ENCODE measurements around the gene CD2AP. TPM values are rescaled to one million over a fixed set of nuclear protein-coding genes. Genes with fewer than 3 reads are reported as not detected.
A peak's percentile ranks its signal among the peaks of the same experiment; 100 is the strongest.
"Not testable (repeated sequence)": the region's sequence is repeated elsewhere in the genome, so short reads cannot be mapped to it uniquely, and the experiment has no call there.

CD2AP gene
- total and polyA plus RNA-seq, 2 of the 8 experiments (the other 6 are each of a cell fraction or from before 2014, with no cell fraction given): 8.6 to 75.6 TPM

- TF ChIP-seq SIX5 (IDR thresholded peaks at IDR 0.05; ENCODE audit: low read depth, low read length): no peak
Observed at GRCh38 chr6:47479874-47480273, 2.3 kb downstream of the CD2AP start (continued).

DNA sequence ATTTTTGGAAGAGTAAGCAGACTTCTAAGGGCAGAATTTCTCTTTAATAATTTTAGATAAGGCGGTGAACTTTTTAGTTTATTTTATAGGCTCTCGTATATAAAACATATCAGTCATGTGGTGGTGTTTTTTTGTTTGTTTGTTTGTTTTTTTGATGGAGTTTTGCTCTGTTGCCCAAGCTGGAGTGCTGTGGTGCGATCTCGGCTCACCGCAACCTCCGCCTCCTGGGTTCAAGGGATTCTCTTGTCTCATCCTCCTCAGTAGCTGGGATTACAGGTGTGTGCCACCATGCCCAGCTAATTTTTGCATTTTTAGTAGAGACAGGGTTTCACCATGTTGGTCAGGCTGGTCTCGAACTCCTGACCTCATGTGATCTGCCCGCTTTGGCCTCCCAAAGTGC, 3.6 kb downstream of the CD2AP start:
- 94% methylated on average over 8 of the region's 8 CpGs; no CpG with 5 or more reads in 1 of the 2 experiments for WGBS, 2 experiments (ENCODE audit: extremely low coverage in 1 of 2, insufficient coverage in 1 of 2, insufficient read length in 1 of 2, insufficient replicate concordance in 2 of 2, low coverage in 1 of 2, low lambda C conversion rate in 2 of 2, missing lambda C conversion rate in 1 of 2)
- Histone ChIP-seq H3K4me3 (ENCODE audit: extremely low read depth in 1 of 4, insufficient read depth in 2 of 4, low read depth in 3 of 4, low read length in 4 of 4) (peak overlapping the region in 1 of 4 experiments; percentile 78; a peak in 2 of 8 replicates), H3K79me2 (ENCODE audit: control insufficient read depth in 1 of 2, insufficient read depth in 2 of 2, low read length in 2 of 2) (peaks cover 61 to 91% of the 10 kb centered on the region in 2 experiments), H3K4me1 (replicated peaks in 1 of 4; ENCODE audit: control insufficient read depth in 3 of 4, insufficient read depth in 4 of 4, low read length in 3 of 4) (peaks cover 0 to 12% (median 2%) of the 10 kb centered on the region in 4 experiments; a peak in 3 of 7 replicates), H4K20me1 (replicated peaks in 1 of 2; ENCODE audit: control insufficient read depth in 1 of 2, insufficient read depth in 2 of 2, low read length in 2 of 2) (peaks cover 10 to 17% of the 10 kb centered on the region in 2 experiments)
- H3K9ac ChIP-seq (replicated peaks in 1 of 4; ENCODE audit: extremely low read depth in 1 of 4, low read depth in 3 of 4, low read length in 3 of 4); H3K56ac ChIP-seq (replicated peaks; ENCODE audit: insufficient read length, low read depth, low read length); H4K8ac ChIP-seq (ENCODE audit: extremely low read depth, insufficient read depth, low read length); H2AFZ ChIP-seq (ENCODE audit: low read length); H2BK120ac ChIP-seq (replicated peaks; ENCODE audit: low read depth, low read length); H3K23me2 ChIP-seq (ENCODE audit: low read depth, low read length); H3K4ac ChIP-seq (replicated peaks; ENCODE audit: insufficient read length, low read depth, low read length); H2AK5ac ChIP-seq (ENCODE audit: low read depth, low read length); H3K9me3 ChIP-seq (ENCODE audit: insufficient read depth in 2 of 2, low read depth in 1 of 2, low read length in 1 of 2); POLR2A ChIA-PET (ENCODE audit: partially characterized antibody); H3K79me1 ChIP-seq (ENCODE audit: low read depth, low read length); CTCF ChIA-PET (ENCODE audit: partially characterized antibody); H2BK15ac ChIP-seq (ENCODE audit: low read length); H2BK5ac ChIP-seq (ENCODE audit: low read depth, low read length); H4K91ac ChIP-seq (replicated peaks; ENCODE audit: insufficient read length, low read length); H4K5ac ChIP-seq (ENCODE audit: insufficient read length, low read depth, low read length); H3K27ac ChIP-seq (ENCODE audit: low read depth, low read length); H3K18ac ChIP-seq (ENCODE audit: extremely low read depth, low read length); H2BK20ac ChIP-seq (ENCODE audit: low read length); DNase-seq (ENCODE audit: low read depth in 1 of 2, low spot score in 2 of 2); H3K36me3 ChIP-seq (ENCODE audit: control insufficient read depth in 2 of 4, insufficient read depth in 4 of 4, low read length in 3 of 4); H2BK12ac ChIP-seq (ENCODE audit: low read depth, low read length); H3K23ac ChIP-seq (ENCODE audit: insufficient read length); H3K14ac ChIP-seq (ENCODE audit: insufficient read length); FAIRE-seq; H3K4me2 ChIP-seq (ENCODE audit: insufficient read depth in 1 of 2, low read depth in 2 of 2, low read length in 2 of 2); H3K27me3 ChIP-seq (replicated peaks in 1 of 4; ENCODE audit: control insufficient read depth in 3 of 4, extremely low read depth in 1 of 4, insufficient read depth in 3 of 4, low read length in 3 of 4): not testable (repeated sequence)
